Skeletal muscle tissue (tissue), 4 donors: Measurements from ENCODE around the gene FAM200B. TPM values are rescaled to one million over a fixed set of nuclear protein-coding genes. Genes with fewer than 3 reads are reported as not detected.

ENCODE experiments used
- H3K27ac ChIP-seq: one replicate; pipeline ENCODE4 v1.7.0; 2013; ENCODE audit warnings: mild to moderate bottlenecking, low read depth, low read length, inconsistent platforms
- H3K27me3 ChIP-seq, 3 donors: one replicate each; pipeline ENCODE4 v1.7.0; 2013; ENCODE audit warnings: low read length in 3 of 3; ENCODE audit not compliant: control insufficient read depth in 3 of 3, insufficient read depth in 3 of 3
- H3K36me3 ChIP-seq, 3 donors: one replicate each; pipeline ENCODE4 v1.7.0; 2013; ENCODE audit warnings: low read length in 3 of 3; ENCODE audit not compliant: control insufficient read depth in 3 of 3, insufficient read depth in 3 of 3
- H3K4me1 ChIP-seq, 3 donors: one replicate each; pipeline ENCODE4 v1.7.0; 2013; ENCODE audit warnings: low read length in 3 of 3, mild to moderate bottlenecking in 3 of 3; ENCODE audit not compliant: control insufficient read depth in 3 of 3, insufficient read depth in 3 of 3
- H3K4me3 ChIP-seq, 3 donors: one replicate each; pipeline ENCODE4 v1.7.0; 2013; ENCODE audit warnings: low read length in 3 of 3
- H3K9ac ChIP-seq, 3 donors: one replicate each; pipeline ENCODE4 v1.7.0; 2013; ENCODE audit warnings: low read length in 3 of 3, mild to moderate bottlenecking in 3 of 3, moderate library complexity in 2 of 3, low read depth in 1 of 3
- H3K9me3 ChIP-seq, 3 donors: one replicate each; pipeline ENCODE4 v1.7.0; 2013; ENCODE audit warnings: low read length in 3 of 3; ENCODE audit not compliant: control insufficient read depth in 3 of 3
- total RNA-seq: library from RNA; depleted of rRNA; stranded (reverse); fragments of >200 nt; gene quantifications from one replicate; pipeline ENCODE4 v1.2.3, GENCODE V29; 2014
- donor health status: Osteomylitis.

The FAM200B gene
- total RNA-seq, 1 donor from 2014 or later = 12.0 TPM

DNA sequence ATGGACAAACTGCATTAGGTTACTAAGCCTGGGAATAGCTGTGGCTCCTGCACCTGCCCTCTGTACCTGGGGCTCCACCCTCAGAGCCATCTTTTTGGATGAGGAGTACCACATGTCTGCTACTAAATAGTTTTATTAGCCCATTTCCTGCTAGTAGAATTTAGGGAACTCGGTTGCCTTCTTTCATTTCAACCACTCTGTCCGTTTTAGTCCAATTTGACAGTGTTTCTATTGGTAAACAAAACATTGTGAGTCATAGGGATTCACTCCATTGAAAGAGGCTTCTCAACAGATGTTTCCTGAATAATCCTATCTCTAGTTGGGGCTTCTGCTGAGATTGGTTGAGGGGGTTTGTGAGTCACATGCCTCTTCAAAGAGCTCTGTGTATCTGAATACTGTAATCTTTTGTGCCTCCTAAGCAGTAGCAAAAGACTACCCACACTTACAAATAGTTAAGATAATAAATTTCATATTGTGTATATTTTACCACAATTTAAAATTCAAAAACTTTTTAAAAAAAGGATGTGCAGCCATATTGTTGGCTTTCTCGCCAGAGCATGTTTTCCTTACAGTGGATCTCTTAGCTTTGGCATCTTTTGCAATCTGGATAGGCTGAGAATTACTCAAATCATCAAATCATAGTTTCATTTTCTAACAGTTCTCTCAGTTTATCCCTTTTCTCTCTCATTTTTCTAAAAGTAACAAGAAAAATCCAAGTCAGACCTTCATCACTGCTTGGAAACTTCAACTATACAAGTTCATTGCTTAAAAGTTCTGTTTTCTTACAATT is 9.9 kb downstream of the FAM200B start:
- Histone ChIP-seq H3K36me3 (peaks cover 1 to 4% (median 2%) of the 10 kb centered on the region in 3 donors), H3K9ac (no peak overlapping the region), H3K27me3 (no peaks in the 10 kb centered on the region), H3K4me1 (no peaks in the 10 kb centered on the region), H3K27ac (no peak overlapping the region), H3K9me3 (no peaks in the 10 kb centered on the region), H3K4me3 (no peak overlapping the region)

- Histone ChIP-seq H3K4me1 (no peaks in the 10 kb centered on the region), H3K27ac (no peak overlapping the region), H3K9ac (no peak overlapping the region), H3K9me3 (no peaks in the 10 kb centered on the region), H3K27me3 (no peaks in the 10 kb centered on the region), H3K36me3 (peaks cover 0 to 3% (median 2%) of the 10 kb centered on the region in 3 donors), H3K4me3 (no peak overlapping the region)
Measured at GRCh38 chr4:15692602-15693001, 11.0 kb downstream of the FAM200B start.

GRCh38 chr4:15694431-15694830 is 12.8 kb downstream of the FAM200B start:
- H3K9ac ChIP-seq = no peak overlapping the region
- no peaks in the 10 kb centered on the region for H3K27me3 ChIP-seq
- H3K4me1 ChIP-seq = no peaks in the 10 kb centered on the region
- H3K36me3 ChIP-seq = no peaks in the 10 kb centered on the region
- H3K27ac ChIP-seq = no peak overlapping the region
- no peak overlapping the region for H3K4me3 ChIP-seq
- H3K9me3 ChIP-seq = no peaks in the 10 kb centered on the region

- Histone ChIP-seq H3K27me3 (no peaks in the 10 kb centered on the region), H3K27ac (no peak overlapping the region), H3K36me3 (no peaks in the 10 kb centered on the region), H3K4me3 (no peak overlapping the region), H3K9ac (no peak overlapping the region), H3K4me1 (no peaks in the 10 kb centered on the region), H3K9me3 (no peaks in the 10 kb centered on the region)
Measured at GRCh38 chr4:15695240-15695699, 13.6 kb downstream of the FAM200B start.

DNA sequence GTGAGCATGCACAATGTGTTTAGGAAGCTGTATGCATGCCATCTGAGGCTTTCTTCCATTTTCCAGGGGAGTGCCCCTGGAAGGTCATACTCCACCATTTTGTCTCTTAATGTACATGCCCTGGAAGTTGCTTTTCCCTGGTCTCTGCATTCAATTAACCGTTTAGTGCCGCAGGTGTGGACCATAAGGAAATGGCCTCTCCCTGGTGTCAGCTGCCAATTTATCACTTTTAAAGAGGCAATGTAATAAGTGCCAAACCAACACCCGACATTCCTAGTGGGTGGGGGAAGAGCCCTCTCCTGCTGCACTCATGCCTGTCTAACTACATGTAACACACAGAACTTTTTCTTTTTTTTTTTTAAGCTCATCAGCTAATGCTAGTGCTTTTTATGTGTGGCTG is 14.1 kb downstream of the FAM200B start:
- no peaks in the 10 kb centered on the region for H3K4me1 ChIP-seq
- H3K9ac ChIP-seq = no peak overlapping the region
- no peak overlapping the region for H3K4me3 ChIP-seq
- no peaks in the 10 kb centered on the region for H3K36me3 ChIP-seq
- no peaks in the 10 kb centered on the region for H3K27me3 ChIP-seq
- no peak overlapping the region for H3K27ac ChIP-seq
- no peaks in the 10 kb centered on the region for H3K9me3 ChIP-seq

GRCh38 chr4:15696866-15697265 is 15.2 kb downstream of the FAM200B start:
- Histone ChIP-seq H3K27ac (no peak overlapping the region), H3K9me3 (no peaks in the 10 kb centered on the region), H3K4me1 (no peaks in the 10 kb centered on the region), H3K4me3 (no peak overlapping the region), H3K36me3 (no peaks in the 10 kb centered on the region), H3K9ac (no peak overlapping the region), H3K27me3 (no peaks in the 10 kb centered on the region)

GRCh38 chr4:15702941-15703403 is 21.3 kb downstream of the FAM200B start, which contains the start of gene BST1:
Gene BST1, plus strand, starts transcription at chr4:15703065. Its CDS starts 80 bp downstream, at chr4:15703145.
- H3K27ac ChIP-seq = no peak within 1 kb of the TSS

DNA sequence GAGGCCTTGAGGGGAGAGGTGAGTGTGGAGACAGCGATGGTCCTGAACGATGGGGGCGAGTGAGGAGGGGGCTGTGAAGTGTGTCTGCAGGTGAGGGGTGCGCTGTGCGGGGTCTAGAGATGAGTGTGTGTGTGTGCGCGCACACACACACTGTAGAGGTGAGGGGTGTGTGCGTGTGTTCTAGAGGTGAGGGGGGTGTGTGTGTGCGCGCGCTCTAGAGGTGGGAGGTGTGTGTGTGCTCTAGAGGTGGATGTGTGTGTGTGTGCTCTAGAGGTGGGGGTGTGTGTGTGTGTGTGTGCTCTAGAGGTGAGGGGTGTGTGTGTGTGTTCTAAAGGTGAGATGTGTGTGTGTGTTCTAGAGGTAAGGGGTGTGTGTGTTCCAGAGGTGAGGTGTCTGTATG is 21.8 kb downstream of the FAM200B start:
- Histone ChIP-seq H3K36me3 (no peaks in the 10 kb centered on the region), H3K9ac (peak overlapping the region in 2 of 3 donors; percentile 8 to 11), H3K9me3 (no peaks in the 10 kb centered on the region), H3K4me1 (peaks cover 3 to 8% (median 4%) of the 10 kb centered on the region in 3 donors), H3K27me3 (peaks cover 3 to 9% (median 5%) of the 10 kb centered on the region in 3 donors), H3K27ac (no peak overlapping the region), H3K4me3 (peak overlapping the region in 2 of 3 donors; percentile 57 to 77)

More at GRCh38 chr4:15702941-15703403, 21.3 kb downstream of the FAM200B start, which contains the start of gene BST1:
- Histone ChIP-seq H3K4me1 (peaks cover 3 to 8% (median 4%) of the 10 kb centered on the region in 3 donors), H3K27me3 (peaks cover 3 to 9% (median 5%) of the 10 kb centered on the region in 3 donors), H3K9me3 (no peaks in the 10 kb centered on the region), H3K36me3 (no peaks in the 10 kb centered on the region), H3K4me3 (peak within 1 kb of the TSS; percentile 57 to 77 (median 72)), H3K9ac (peak within 1 kb of the TSS in 2 of 3 donors; percentile 11 to 69)

DNA sequence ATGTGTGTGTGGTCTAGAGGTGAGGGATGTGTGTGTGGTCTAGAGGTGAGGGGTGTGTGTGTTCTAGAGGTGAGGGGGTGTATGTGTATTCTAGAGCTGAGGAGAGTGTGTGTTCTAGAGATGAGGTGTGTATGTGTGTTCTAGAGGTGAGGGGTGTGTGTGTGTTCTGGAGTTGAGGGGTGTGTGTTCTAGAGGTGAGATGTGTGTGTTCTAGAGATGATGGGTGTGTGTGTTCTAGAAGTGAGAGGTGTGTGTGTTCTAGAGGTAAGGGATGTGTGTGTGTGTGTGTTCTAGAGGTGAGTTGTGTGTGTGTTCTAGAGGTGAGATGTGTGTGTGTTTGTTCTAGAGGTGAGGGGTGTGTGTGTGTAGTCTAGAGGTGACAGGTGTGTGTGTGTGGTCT is 22.5 kb downstream of the FAM200B start:
- peaks cover 3 to 8% (median 4%) of the 10 kb centered on the region in 3 donors for H3K4me1 ChIP-seq
- H3K4me3 ChIP-seq = no peak overlapping the region
- no peak overlapping the region for H3K9ac ChIP-seq
- H3K36me3 ChIP-seq = no peaks in the 10 kb centered on the region
- no peak overlapping the region for H3K27ac ChIP-seq
- peaks cover 3 to 9% (median 5%) of the 10 kb centered on the region in 3 donors for H3K27me3 ChIP-seq
- no peaks in the 10 kb centered on the region for H3K9me3 ChIP-seq
